GM19351 (cell line): ENCODE results near the gene CYP46A1.

Source experiments
- ATAC-seq: cut with Tn5 transposase; IDR thresholded peaks from one replicate; pipeline ENCODE4 v1.9.1; 2021; ENCODE audit warnings: mild to moderate bottlenecking, moderate library complexity; ENCODE audit not compliant: unreplicated experiment

CYP46A1 gene

GRCh38 chr14:99741227-99741976 lies 57.3 kb downstream of the CYP46A1 start:
- ATAC-seq = no peak

GRCh38 chr14:99742074-99742473 lies 58.0 kb downstream of the CYP46A1 start:
- ATAC-seq = no peak

- no peak for ATAC-seq
Observed at GRCh38 chr14:99742509-99743487, 58.7 kb downstream of the CYP46A1 start.

GRCh38 chr14:99744199-99744872 lies 60.2 kb downstream of the CYP46A1 start:
- ATAC-seq = no peak

GRCh38 chr14:99744873-99745224 lies 60.8 kb downstream of the CYP46A1 start:
- ATAC-seq = no peak

- ATAC-seq = no peak
Observed at GRCh38 chr14:99745307-99745951, 61.3 kb downstream of the CYP46A1 start.

GRCh38 chr14:99747167-99747566 lies 63.1 kb downstream of the CYP46A1 start:
- ATAC-seq = no peak

- no peak for ATAC-seq
Observed at GRCh38 chr14:99747582-99748330, 63.7 kb downstream of the CYP46A1 start.

- no peak for ATAC-seq
Observed at GRCh38 chr14:99748529-99748928, 64.4 kb downstream of the CYP46A1 start.

GRCh38 chr14:99749142-99749541 lies 65.0 kb downstream of the CYP46A1 start:
- no peak for ATAC-seq

- ATAC-seq = no peak
Observed at GRCh38 chr14:99749763-99750715, 65.9 kb downstream of the CYP46A1 start.

GRCh38 chr14:99750746-99751450 lies 66.8 kb downstream of the CYP46A1 start:
- no peak for ATAC-seq

- no peak for ATAC-seq
Observed at GRCh38 chr14:99751539-99752485, 67.7 kb downstream of the CYP46A1 start.

GRCh38 chr14:99752486-99753121 lies 68.5 kb downstream of the CYP46A1 start:
- ATAC-seq = no peak

- no peak for ATAC-seq
Observed at GRCh38 chr14:99753225-99754140, 69.4 kb downstream of the CYP46A1 start.
